ENCODE results near the gene RNASE11.
"Not testable (repeated sequence)": the region's sequence is repeated elsewhere in the genome, so short reads cannot be mapped to it uniquely, and the experiment has no call there.

The RNASE11 gene

GRCh38 chr14:20580242-20580641, 7.6 kb downstream of the RNASE11 start:
- DNase-seq (ENCODE audit: low spot score), result no peak

- no peak for DNase-seq (ENCODE audit: low spot score)
Measured at GRCh38 chr14:20578784-20579502, 8.9 kb downstream of the RNASE11 start.

GRCh38 chr14:20578325-20578724, 9.5 kb downstream of the RNASE11 start:
- no peak for DNase-seq (ENCODE audit: low spot score)

DNA sequence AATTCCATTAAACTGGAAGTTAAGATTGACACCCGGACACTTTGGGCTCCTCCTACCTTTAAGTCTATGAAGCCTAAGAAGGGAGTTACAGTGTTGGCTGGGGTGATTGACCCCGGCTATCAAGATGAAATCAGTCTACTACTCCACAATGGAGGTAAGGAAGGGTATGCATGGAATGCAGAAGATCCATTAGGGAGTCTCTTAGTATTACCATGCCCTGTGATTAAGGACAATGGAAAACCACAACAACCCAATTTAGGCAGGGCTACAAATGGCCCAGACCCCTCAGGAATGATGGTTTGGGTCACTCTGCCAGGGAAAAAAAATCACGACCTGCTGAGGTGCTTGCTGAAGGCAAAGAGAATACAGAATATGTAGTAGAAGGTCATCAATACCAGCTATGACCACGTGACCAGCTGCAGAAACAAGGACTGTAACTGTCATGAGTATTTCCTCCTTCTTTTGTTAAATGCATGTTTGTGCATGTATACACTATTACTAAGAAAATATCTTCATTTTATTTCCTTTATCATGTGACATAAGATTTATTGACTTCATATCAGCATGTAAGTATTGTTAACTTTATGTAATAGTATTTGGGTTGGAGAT, 15.3 kb downstream of the RNASE11 start:
- DNase-seq (ENCODE audit: low spot score), result not testable (repeated sequence)

DNA sequence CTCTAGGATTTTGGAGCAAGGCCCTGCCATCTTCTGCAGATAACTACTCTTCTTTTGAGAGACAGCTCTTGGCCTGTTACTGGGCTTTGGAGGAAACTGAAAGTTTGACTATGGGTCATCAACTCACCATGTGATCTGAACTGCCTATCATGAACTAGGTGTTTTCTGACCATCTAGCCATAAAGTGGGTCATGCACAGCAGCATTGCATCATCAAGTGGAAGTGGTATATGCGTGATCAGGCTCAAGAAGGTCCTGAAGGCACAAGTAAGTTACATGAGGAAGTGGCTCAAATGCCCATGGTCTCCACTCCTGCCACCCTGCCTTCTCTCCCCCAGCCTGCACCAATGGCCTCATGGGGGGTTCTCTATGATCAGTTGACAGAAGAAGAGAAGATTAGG, 17.1 kb downstream of the RNASE11 start:
- DNase-seq (ENCODE audit: low spot score), result not testable (repeated sequence)

GRCh38 chr14:20569865-20570264, 17.9 kb downstream of the RNASE11 start:
- not testable (repeated sequence) for DNase-seq (ENCODE audit: low spot score)

- no peak for DNase-seq (ENCODE audit: low spot score)
Measured at GRCh38 chr14:20569066-20569465, 18.7 kb downstream of the RNASE11 start.

GRCh38 chr14:20568393-20568792, 19.4 kb downstream of the RNASE11 start:
- DNase-seq (ENCODE audit: low spot score), result no peak

DNA sequence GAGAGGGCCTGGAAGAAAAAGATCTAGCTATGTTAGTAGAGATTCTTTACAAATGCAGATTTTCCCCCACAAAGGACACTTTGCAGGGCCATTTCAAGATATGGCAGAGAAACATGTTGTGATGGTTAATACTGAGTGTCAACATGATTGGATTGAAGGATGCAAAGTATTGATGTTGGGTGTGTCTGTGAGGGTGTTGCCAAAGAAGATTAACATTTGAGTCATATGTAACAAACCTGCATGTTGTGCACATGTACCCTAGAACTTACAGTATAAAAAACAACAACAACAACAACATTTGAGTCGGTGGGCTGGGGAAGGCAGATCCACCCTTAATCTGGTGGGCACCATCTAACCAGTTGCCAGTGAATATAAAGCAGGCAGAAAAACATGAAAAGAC, 20.6 kb downstream of the RNASE11 start:
- not testable (repeated sequence) for DNase-seq (ENCODE audit: low spot score)

DNA sequence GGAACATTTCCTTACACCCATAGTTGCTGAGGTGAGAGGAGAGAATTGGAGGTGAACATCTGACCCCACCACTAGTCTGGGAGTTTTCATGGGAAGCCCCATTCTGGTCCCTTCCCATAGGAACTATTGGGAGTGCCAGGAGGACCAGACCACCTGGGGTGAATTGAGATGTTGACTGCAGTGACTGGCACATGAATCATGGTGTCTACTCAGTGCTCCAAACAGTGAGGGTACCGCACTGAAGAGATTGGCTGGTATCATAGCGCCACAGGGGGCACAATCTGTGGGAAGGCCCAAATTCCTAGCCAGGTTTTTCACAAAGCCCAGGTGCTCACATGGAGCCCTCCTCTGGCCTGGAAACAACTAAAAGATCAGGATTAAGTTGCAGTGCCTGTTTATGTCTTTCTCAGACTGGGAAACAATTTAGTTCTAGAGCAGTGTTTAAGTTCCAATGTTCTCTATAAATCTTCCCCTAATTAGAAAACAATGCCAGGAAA, 23.3 kb downstream of the RNASE11 start:
- DNase-seq (ENCODE audit: low spot score), result no peak

GRCh38 chr14:20563971-20564370, 23.8 kb downstream of the RNASE11 start:
- no peak for DNase-seq (ENCODE audit: low spot score)

GRCh38 chr14:20560961-20561360, 26.8 kb downstream of the RNASE11 start, which contains the start of gene RNASE9:
TSS of gene RNASE9 (minus strand) at chr14:20561047.
- DNase-seq (ENCODE audit: low spot score), result no peak

DNA sequence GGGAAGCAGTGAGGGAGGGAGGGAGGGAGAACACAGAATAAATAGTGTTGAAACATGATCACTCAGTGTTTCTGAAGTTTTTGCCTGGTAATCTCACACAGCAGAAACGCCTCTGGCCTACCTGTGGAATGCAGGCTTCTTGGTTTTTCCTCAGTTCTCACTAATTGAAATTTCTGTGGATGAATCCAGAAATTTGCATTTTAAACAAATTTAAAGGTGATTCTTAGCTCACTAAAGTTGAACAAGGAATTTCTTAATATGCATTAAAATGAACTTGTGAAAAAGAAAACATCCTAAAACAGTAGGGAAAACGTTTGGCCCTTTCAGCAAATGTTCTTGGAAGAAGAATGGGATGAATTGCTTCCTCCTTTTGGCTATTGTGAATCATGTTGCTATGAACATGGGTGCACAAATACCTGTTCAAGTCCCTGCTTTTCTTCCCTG, 28.3 kb downstream of the RNASE11 start:
- no peak for DNase-seq (ENCODE audit: low spot score)

GRCh38 chr14:20557212-20557542, 30.6 kb downstream of the RNASE11 start:
- DNase-seq (ENCODE audit: low spot score), result no peak

GRCh38 chr14:20556500-20557211, 31.1 kb downstream of the RNASE11 start:
- DNase-seq (ENCODE audit: low spot score), result no peak

DNA sequence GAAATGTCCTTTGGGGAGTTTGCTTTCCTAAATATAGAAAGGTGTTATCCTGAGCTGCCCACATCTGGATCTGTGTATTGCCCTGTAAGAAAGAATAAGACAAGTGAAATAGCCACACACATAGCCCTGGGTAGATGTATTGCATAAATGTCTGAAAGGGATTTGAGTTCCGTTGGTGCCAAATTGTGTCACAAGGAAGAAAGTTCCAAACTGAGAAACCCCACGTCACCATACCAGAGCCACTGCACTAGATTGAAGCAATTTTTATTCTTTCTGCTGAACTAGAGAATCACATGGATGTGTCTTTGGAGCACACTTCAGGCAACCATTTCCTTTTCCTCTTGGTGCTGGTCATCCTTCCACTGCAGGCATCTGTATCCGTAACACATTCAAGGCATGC, 32.0 kb downstream of the RNASE11 start:
- no peak for DNase-seq (ENCODE audit: low spot score)

DNA sequence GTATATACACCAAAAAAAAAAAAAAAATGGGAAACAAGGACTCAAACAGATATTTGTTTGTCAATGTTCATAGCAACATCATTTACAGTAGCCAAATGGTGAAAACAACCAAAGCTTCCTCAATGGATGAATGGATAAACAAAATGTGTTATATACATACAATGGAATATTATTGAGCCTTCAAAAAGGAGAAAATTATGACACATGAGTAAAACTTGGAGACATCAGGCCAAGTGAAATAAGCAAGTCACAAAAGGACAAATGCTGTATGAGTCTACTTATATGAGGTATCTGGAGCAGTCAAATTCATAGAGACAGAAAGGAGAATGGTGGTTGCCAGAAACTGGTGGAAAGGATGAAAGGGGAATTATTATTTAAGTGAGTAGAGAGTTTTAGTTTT, 34.8 kb downstream of the RNASE11 start:
- DNase-seq (ENCODE audit: low spot score), result no peak

GRCh38 chr14:20551606-20552005, 36.2 kb downstream of the RNASE11 start:
- no peak for DNase-seq (ENCODE audit: low spot score)

DNA sequence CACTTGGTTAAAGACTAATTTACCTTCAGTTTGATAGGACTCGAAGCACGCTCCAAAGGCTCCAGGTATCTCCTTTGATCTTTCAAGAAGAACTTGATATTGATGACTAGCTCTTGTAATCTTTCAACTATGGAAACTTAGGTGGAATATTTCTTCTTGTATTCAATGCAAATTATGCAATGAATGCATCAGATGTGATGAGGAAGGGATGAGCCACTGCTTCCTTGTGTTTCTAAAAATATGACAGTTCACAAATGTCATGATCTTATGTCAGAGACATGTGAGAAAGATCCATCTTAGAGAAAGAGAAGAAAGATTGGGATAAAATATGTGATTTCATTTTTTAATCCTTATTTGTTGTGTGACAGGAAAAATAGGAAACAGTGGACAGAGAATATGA, 36.9 kb downstream of the RNASE11 start:
- DNase-seq (ENCODE audit: low spot score), result no peak

GRCh38 chr14:20548414-20549158, 39.2 kb downstream of the RNASE11 start:
- DNase-seq (ENCODE audit: low spot score), result no peak

- no peak for DNase-seq (ENCODE audit: low spot score)
Measured at GRCh38 chr14:20546877-20547276, 40.9 kb downstream of the RNASE11 start.

DNA sequence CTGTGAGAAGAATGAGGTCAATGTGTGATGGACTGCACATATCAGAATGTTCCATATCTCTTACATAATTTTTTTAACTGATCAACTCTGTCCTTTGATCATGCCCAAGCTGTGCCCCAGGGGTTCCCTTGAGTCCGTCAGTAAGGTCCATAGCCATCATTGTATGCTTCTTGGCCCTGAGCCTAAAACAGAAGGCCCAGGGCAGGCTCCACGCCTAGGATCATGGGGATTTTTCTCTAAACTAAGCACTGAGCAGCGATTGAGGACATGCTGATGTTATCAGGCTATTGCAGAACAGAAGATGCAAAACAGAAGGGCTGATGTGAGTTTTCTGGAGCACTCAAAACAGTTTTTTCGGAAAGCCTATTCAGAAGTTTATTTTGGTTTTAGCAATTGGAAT, 47.9 kb downstream of the RNASE11 start:
- DNase-seq (ENCODE audit: low spot score), result peak; percentile 63

Measured in COLO829 (cell line).